ACHN (cell line): ENCODE data around the gene CIITA.
"Not testable (repeated sequence)": the region's sequence is repeated elsewhere in the genome, so short reads cannot be mapped to it uniquely, and the experiment has no call there.

Source experiments
- DNase-seq: peaks from one replicate; pipeline ENCODE4 v3.0.0-alpha.2; 2015
- in situ Hi-C: cut with HindIII; loops from 2 replicates; pipeline ENCODE4 v1.10.0; 2017; ENCODE audit warnings: low sequenced_read_pairs, low pct_ligation_motif_present, low pct_unique_long_range_greater_than_20kb

CIITA gene, protein sequence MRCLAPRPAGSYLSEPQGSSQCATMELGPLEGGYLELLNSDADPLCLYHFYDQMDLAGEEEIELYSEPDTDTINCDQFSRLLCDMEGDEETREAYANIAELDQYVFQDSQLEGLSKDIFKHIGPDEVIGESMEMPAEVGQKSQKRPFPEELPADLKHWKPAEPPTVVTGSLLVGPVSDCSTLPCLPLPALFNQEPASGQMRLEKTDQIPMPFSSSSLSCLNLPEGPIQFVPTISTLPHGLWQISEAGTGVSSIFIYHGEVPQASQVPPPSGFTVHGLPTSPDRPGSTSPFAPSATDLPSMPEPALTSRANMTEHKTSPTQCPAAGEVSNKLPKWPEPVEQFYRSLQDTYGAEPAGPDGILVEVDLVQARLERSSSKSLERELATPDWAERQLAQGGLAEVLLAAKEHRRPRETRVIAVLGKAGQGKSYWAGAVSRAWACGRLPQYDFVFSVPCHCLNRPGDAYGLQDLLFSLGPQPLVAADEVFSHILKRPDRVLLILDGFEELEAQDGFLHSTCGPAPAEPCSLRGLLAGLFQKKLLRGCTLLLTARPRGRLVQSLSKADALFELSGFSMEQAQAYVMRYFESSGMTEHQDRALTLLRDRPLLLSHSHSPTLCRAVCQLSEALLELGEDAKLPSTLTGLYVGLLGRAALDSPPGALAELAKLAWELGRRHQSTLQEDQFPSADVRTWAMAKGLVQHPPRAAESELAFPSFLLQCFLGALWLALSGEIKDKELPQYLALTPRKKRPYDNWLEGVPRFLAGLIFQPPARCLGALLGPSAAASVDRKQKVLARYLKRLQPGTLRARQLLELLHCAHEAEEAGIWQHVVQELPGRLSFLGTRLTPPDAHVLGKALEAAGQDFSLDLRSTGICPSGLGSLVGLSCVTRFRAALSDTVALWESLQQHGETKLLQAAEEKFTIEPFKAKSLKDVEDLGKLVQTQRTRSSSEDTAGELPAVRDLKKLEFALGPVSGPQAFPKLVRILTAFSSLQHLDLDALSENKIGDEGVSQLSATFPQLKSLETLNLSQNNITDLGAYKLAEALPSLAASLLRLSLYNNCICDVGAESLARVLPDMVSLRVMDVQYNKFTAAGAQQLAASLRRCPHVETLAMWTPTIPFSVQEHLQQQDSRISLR

GRCh38 chr16:10876799-10877341 lies at the start of gene CIITA:
Gene CIITA (plus strand): TSS chr16:10877202. CDS start chr16:10877331, 129 bp downstream.
- in situ Hi-C loops = no loop called here
- DNase-seq = peak; percentile 61

GRCh38 chr16:10827691-10828341 lies 49.2 kb upstream of the CIITA start:
- DNase-seq = peak; percentile 76
- in situ Hi-C loops = no loop called here

DNA sequence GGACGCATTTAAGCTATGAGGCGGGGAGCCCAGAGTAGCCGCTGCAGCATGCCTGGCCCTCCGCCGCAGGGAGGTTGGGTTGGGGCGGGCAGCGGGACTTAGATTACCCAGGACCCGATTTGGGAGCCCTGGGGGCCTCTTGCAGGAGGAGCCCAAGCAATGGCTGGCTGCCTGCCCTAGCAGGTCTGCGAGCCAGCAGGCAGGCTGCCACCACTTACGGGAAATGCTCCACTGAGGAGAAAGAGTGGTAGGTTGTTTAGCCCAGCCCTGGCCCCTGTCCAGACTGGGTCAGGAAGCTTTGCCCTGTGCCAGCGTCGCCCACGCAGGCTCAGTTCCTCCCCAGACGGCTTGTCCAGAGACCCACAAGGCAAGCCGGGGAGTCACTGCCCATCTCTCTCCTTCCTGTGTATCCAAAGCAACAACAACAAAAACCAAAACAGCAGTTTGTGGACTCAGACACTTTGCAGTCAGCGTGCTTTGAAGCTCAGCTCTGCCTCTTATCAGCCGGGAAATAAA lies 48.1 kb upstream of the CIITA start:
- DNase-seq = peak; percentile 69
- in situ Hi-C loops = no loop called here

- in situ Hi-C loops, DNase-seq: not testable (repeated sequence)
Measured at GRCh38 chr16:10829390-10830098, 47.5 kb upstream of the CIITA start.

GRCh38 chr16:10830240-10830639 lies 46.8 kb upstream of the CIITA start:
- DNase-seq, in situ Hi-C loops: not testable (repeated sequence)

- no peak for DNase-seq
- in situ Hi-C loops = no loop called here
Measured at GRCh38 chr16:10831894-10832886, 44.8 kb upstream of the CIITA start.

DNA sequence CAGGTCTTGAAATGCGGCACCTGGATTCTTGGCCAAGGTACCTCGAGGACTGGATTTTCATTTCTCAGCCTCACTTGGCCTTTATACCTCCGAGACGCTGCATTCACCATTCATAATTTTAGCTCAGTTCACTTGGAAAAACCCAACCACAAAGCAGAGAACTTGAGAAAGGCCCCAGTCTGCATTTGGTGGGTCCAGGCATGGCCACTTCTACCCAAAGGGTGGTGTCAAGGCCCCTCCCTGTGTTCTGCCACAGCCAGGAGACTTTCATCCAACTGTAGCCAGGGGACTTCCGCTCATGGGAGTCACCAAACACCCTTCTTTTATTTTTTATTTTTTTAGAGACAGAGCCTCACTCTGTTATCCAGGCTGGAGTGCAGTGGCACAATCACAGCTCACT lies 43.7 kb upstream of the CIITA start:
- DNase-seq = no peak
- in situ Hi-C loops = no loop called here

- no peak for DNase-seq
- in situ Hi-C loops = no loop called here
Measured at GRCh38 chr16:10834130-10834529, 42.9 kb upstream of the CIITA start.

GRCh38 chr16:10834766-10835165 lies 42.2 kb upstream of the CIITA start:
- in situ Hi-C loops = no loop called here
- DNase-seq = no peak

DNA sequence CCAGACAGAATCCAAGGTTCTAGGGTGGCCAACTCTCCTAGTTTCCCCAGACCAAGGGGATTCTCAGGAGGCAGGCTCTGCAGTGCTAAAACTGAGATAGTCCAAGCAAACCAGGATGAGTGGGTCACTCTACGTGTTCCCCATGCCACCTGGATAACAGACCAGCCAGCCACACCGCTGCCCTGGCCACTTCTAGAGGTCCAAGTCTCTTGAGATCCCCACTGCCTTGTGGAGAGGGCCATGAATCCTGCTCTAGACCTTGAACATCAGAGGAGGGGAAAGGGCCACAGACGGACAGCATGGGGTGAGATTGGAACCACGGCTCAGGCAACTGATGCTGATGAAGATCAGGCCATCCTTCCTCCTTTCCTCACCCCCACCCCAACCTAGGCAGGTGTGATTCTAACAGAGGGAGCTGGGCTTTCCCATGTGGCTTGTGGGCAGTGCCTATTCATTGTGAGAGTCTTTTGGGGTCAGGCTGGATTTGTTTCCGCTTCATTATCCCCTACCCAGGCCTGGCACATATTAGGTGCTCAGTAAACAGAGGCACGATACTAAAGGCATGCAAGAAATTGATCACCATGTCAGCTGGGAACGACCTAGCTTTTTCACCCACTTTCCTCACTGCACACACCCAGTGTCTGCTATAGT lies 41.6 kb upstream of the CIITA start:
- in situ Hi-C loops = no loop called here
- no peak for DNase-seq

- no peak for DNase-seq
- in situ Hi-C loops = no loop called here
Measured at GRCh38 chr16:10836174-10836853, 40.7 kb upstream of the CIITA start.

DNA sequence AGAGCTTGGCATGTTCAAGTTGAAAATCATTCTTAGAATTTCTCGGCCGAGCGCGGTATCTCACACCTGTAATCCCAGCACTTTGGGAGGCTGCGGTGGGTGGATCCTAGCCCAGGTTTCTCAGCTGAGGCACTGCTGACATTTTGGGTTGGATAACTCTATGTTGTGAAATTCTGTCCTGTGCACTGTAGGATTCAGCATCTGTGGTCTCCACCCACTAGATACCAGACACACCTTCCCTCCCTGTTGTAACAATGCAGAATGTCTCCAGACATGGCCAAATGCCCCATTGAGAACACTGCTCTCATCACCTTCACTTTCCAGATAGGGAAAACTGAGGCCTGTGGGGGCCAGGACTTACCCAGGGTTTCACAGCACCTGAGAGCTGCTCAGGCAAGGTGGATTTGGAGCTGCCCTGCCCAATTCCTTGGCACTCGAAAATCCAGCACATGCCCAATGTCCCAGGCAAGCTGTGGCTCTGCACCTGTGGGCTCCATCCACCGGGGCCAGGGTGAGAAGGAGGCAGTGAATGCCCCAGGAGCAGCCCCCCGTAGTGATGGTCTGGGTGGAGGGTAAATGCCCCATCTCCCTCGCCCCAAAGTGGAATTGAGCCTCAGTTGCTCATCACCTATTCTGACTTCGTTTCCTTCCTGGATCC lies 38.3 kb upstream of the CIITA start:
- in situ Hi-C loops = no loop called here
- no peak for DNase-seq

DNA sequence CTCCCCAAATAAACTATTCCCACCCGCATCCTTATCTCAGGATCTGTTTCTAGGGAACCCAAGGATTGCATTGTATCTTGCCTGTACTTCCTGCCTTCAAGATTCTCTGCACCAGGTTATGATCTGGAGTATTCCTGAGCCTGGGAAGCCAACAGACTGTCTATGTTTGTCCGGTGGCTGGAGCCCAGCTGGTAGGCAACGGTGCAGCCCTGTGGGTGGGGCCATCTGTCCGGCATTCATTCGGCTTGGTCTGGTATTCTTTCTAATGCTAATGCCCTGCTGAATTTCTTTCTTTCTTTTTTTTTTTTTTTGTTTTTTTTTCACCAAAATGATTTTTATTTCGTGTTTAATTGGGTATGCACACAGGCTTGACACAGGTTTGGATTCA lies 37.7 kb upstream of the CIITA start:
- no peak for DNase-seq
- in situ Hi-C loops = no loop called here

- no peak for DNase-seq
- in situ Hi-C loops = no loop called here
Measured at GRCh38 chr16:10840703-10841102, 36.3 kb upstream of the CIITA start.
